SK-N-SH (cell line): ENCODE measurements around the gene CDC42EP3. TPM values are rescaled to one million over a fixed set of nuclear protein-coding genes. Genes with fewer than 3 reads are reported as not detected.

Experiments used
- CTCF ChIA-PET: fragments of 300-600, 350-600 bp; formaldehyde crosslinking; extraction: SDS; loops from one replicate; lab custom pipeline; 2021; lab: Yijun Ruan, JAX
- POLR2A ChIA-PET: fragments of 350-600 bp; sonication (Branson Sonifier 250); formaldehyde crosslinking; extraction: SDS; loops from one replicate; lab custom pipeline; 2020; ENCODE audit warnings: antibody characterized with exemption, inconsistent platforms; lab: Yijun Ruan, JAX
- DNase-seq: peaks from one replicate; pipeline ENCODE4 v3.0.0; 2012
- H2AFZ ChIP-seq: fragments of 200-600 bp; sonication (generic); 2 replicates; pipeline ENCODE4 v1.8.1; 2016; ENCODE audit warnings: antibody characterized with exemption, mild to moderate bottlenecking, low read depth
- H3F3A ChIP-seq: fragments of 200-600 bp; sonication (generic); replicated peaks from 2 replicates; pipeline ENCODE3; 2016; ENCODE audit warnings: antibody characterized with exemption, mild to moderate bottlenecking; ENCODE audit not compliant: insufficient read depth
- H3K27ac ChIP-seq, 2 experiments: fragments of 200-500 bp in 1 of 2; fragments of 200-600 bp in 1 of 2; sonication (Bioruptor generic) in 1 of 2; sonication (generic), shearing (Covaris generic) in 1 of 2; 2 replicates each; pipeline versions ENCODE4 v1.5.1 to v1.6.1; 2014 to 2016; ENCODE audit warnings: low read depth in 2 of 2, inconsistent platforms in 1 of 2, low read length in 1 of 2, mild to moderate bottlenecking in 1 of 2, mixed read lengths in 1 of 2
- H3K27me3 ChIP-seq: fragments of 200-600 bp; sonication (generic), shearing (Covaris generic); 2 replicates; pipeline ENCODE4 v1.6.1; 2016; ENCODE audit warnings: mixed run types; ENCODE audit not compliant: insufficient read depth
- H3K36me3 ChIP-seq, 2 experiments: fragments of 200-500 bp in 1 of 2; fragments of 200-600 bp in 1 of 2; sonication (Bioruptor generic) in 1 of 2; sonication (generic) in 1 of 2; replicated peaks in 1 of 2; 2 replicates each; pipeline versions ENCODE3 to v1.5.1; 2014 to 2016; ENCODE audit warnings: low read length in 1 of 2, mild to moderate bottlenecking in 1 of 2; ENCODE audit not compliant: insufficient read depth in 2 of 2, control insufficient read depth in 1 of 2
- H3K4me1 ChIP-seq, 2 experiments: fragments of 200-500 bp in 1 of 2; fragments of 200-600 bp in 1 of 2; sonication (Bioruptor generic) in 1 of 2; sonication (generic), shearing (Covaris generic) in 1 of 2; 2 replicates each; pipeline versions ENCODE4 v1.5.1 to v1.6.1; 2014 to 2016; ENCODE audit warnings: low read depth in 1 of 2, low read length in 1 of 2, mixed run types in 1 of 2; ENCODE audit not compliant: insufficient read depth in 2 of 2, control insufficient read depth in 1 of 2
- H3K4me2 ChIP-seq: fragments of 200-600 bp; sonication (generic), shearing (Covaris generic); 2 replicates; pipeline ENCODE4 v1.6.1; 2017; ENCODE audit warnings: mixed run types
- H3K4me3 ChIP-seq, 2 experiments: fragments of 200-500 bp in 1 of 2; fragments of 200-600 bp in 1 of 2; sonication (Bioruptor generic) in 1 of 2; sonication (generic), shearing (Covaris generic) in 1 of 2; 2 replicates each; pipeline versions ENCODE4 v1.5.1 to v1.8.1; 2014 to 2016; ENCODE audit warnings: low read depth in 2 of 2, inconsistent platforms in 1 of 2, low read length in 1 of 2, mild to moderate bottlenecking in 1 of 2, mixed read lengths in 1 of 2, moderate library complexity in 1 of 2
- H3K79me2 ChIP-seq: fragments of 200-600 bp; sonication (generic); 2 replicates; pipeline ENCODE4 v1.8.1; 2017; ENCODE audit warnings: mild to moderate bottlenecking; ENCODE audit not compliant: insufficient read depth
- H3K9ac ChIP-seq: fragments of 200-600 bp; sonication (generic); 2 replicates; pipeline ENCODE4 v1.6.1; 2017; ENCODE audit warnings: mixed run types
- H3K9me2 ChIP-seq: fragments of 200-600 bp; sonication (generic); 2 replicates; pipeline ENCODE4 v1.6.1; 2017; ENCODE audit warnings: mixed run types
- H3K9me3 ChIP-seq: fragments of 200-600 bp; sonication (generic); 2 replicates; pipeline ENCODE4 v1.6.1; 2017; ENCODE audit warnings: mixed run types, mild to moderate bottlenecking, moderate library complexity
- H4K20me1 ChIP-seq: fragments of 200-600 bp; sonication (generic); 2 replicates; pipeline ENCODE4 v1.6.1; 2017; ENCODE audit warnings: mild to moderate bottlenecking, mixed run types; ENCODE audit not compliant: insufficient read depth
- ELF1 ChIP-seq: IDR thresholded peaks from 2 replicates; pipeline ENCODE4 v1.4.0; 2012
- EP300 ChIP-seq, 2 experiments: IDR thresholded peaks; 2 replicates each; pipeline versions ENCODE4 v1.4.0 to v1.6.1; 2012; ENCODE audit warnings: borderline replicate concordance in 1 of 2, low read depth in 1 of 2, low read length in 1 of 2
- EZH2phosphoT487 ChIP-seq: fragments of 200-600 bp; sonication (generic); IDR thresholded peaks from 2 replicates; pipeline ENCODE4 v1.6.1; 2017; ENCODE audit warnings: low read depth, mixed run types, mild to moderate bottlenecking, antibody characterized with exemption, moderate library complexity, borderline replicate concordance
- FOXM1 ChIP-seq: IDR thresholded peaks from 2 replicates; pipeline ENCODE4 v1.4.0; 2012; ENCODE audit warnings: low read depth, mild to moderate bottlenecking
- GABPA ChIP-seq: IDR thresholded peaks from 2 replicates; pipeline ENCODE4 v1.4.0; 2012; ENCODE audit warnings: low read depth, mild to moderate bottlenecking
- MAX ChIP-seq: IDR thresholded peaks from 2 replicates; pipeline ENCODE4 v1.4.0; 2012; ENCODE audit warnings: low read depth
- NFIC ChIP-seq: IDR thresholded peaks from 2 replicates; pipeline ENCODE4 v1.4.0; 2012; ENCODE audit warnings: borderline replicate concordance
- RAD21 ChIP-seq: IDR thresholded peaks from 2 replicates; pipeline ENCODE4 v1.6.1; 2012; ENCODE audit warnings: mild to moderate bottlenecking, low read length
- REST ChIP-seq: IDR thresholded peaks from 2 replicates; pipeline ENCODE4 v1.6.1; 2012; ENCODE audit warnings: mild to moderate bottlenecking, low read depth, low read length, moderate library complexity
- RFX5 ChIP-seq: IDR thresholded peaks from 2 replicates; pipeline ENCODE4 v1.6.1; 2012; ENCODE audit warnings: mild to moderate bottlenecking, improper control_type of control experiment, low read length
- RXRA ChIP-seq: IDR thresholded peaks from 2 replicates; pipeline ENCODE4 v1.4.0; 2012; ENCODE audit warnings: low read depth, mild to moderate bottlenecking, borderline replicate concordance
- TCF12 ChIP-seq: IDR thresholded peaks from 2 replicates; pipeline ENCODE4 v1.4.0; 2012
- USF1 ChIP-seq: IDR thresholded peaks from 2 replicates; pipeline ENCODE4 v1.4.0; 2012; ENCODE audit warnings: low read depth, borderline replicate concordance
- YY1 ChIP-seq: IDR thresholded peaks from 2 replicates; pipeline ENCODE4 v1.4.0; 2012; ENCODE audit warnings: low read depth, mild to moderate bottlenecking
- polyA plus RNA-seq, 3 experiments: library from polyadenylated mRNA; depleted of rRNA; stranded (reverse); fragments of >200 nt; gene quantifications; 2 replicates each; pipeline ENCODE4 v1.2.3, GENCODE V29; 2012

Gene CDC42EP3
- polyA plus RNA-seq, 1 of the 3 experiments (the other 2 are of a cell fraction): 87.5 TPM

- TF ChIP-seq USF1: no peak
Measured at GRCh38 chr2:37609782-37610181, 61.7 kb downstream of the CDC42EP3 start (continued).

GRCh38 chr2:37604716-37605115 is 66.7 kb downstream of the CDC42EP3 start:
- Histone ChIP-seq H3K36me3 (peaks cover 0 to 5% of the 10 kb centered on the region in 2 experiments), H4K20me1 (no peaks in the 10 kb centered on the region), H3K9me2 (no peaks in the 10 kb centered on the region; the same call in 1 of the 2 replicates), H3K9me3 (peaks cover 5% of the 10 kb centered on the region; the same call in 1 of the 2 replicates), H3F3A (no peaks in the 10 kb centered on the region), H3K4me3 (no peak overlapping the region), H3K79me2 (no peaks in the 10 kb centered on the region), H3K4me2 (no peak overlapping the region), H2AFZ (no peak overlapping the region), H3K27ac (no peak overlapping the region), H3K9ac (no peak overlapping the region), H3K4me1 (peaks cover 2 to 5% of the 10 kb centered on the region in 2 experiments; a peak in 2 of 4 replicates), H3K27me3 (no peaks in the 10 kb centered on the region)
- ChIA-PET POLR2A (no interaction called here), CTCF (interaction anchor here (0.7 to 3.0 kb wide), 5 partner anchors 12 to 209 kb away, joined by 3 to 7 read pairs (median 4); no protein-coding TSS in a partner anchor)
- peak; percentile 28; the same call in 1 of the 2 replicates for TF ChIP-seq TCF12
- no peak for TF ChIP-seq NFIC
- DNase-seq: no peak

- POLR2A ChIA-PET: no interaction called here
- TF ChIP-seq RAD21: no peak
- TF ChIP-seq TCF12: no peak
- no peak for TF ChIP-seq YY1
- no peak for TF ChIP-seq MAX
- no peak for TF ChIP-seq FOXM1
- TF ChIP-seq EP300 (IDR thresholded peaks at IDR 0.05; ENCODE audit: borderline replicate concordance in 1 of 2, low read depth in 1 of 2, low read length in 1 of 2): no peak
- TF ChIP-seq EZH2phosphoT487: no peak
- TF ChIP-seq REST: no peak
- no peak for TF ChIP-seq GABPA
- TF ChIP-seq ELF1: no peak
- no peak for TF ChIP-seq RXRA
- no peak for TF ChIP-seq RFX5
- TF ChIP-seq, all 33 proteins: peak for 0
- CTCF ChIA-PET: interaction anchor here (0.8 to 1.3 kb wide), 3 partner anchors 8 to 206 kb away, joined by 3 read pairs; no protein-coding TSS in a partner anchor
Measured at GRCh38 chr2:37602702-37603101, 68.7 kb downstream of the CDC42EP3 start.

More at GRCh38 chr2:37602702-37603101, 68.7 kb downstream of the CDC42EP3 start:
- H3F3A ChIP-seq: no peaks in the 10 kb centered on the region
- peaks cover 2 to 5% of the 10 kb centered on the region in 2 experiments; a peak in 1 of 4 replicates for H3K4me1 ChIP-seq
- no peaks in the 10 kb centered on the region; the same call in 1 of the 2 replicates for H3K9me2 ChIP-seq
- no peak for DNase-seq
- H3K27me3 ChIP-seq: no peaks in the 10 kb centered on the region
- H3K4me3 ChIP-seq: no peak overlapping the region
- no peaks in the 10 kb centered on the region for H3K9me3 ChIP-seq
- no peaks in the 10 kb centered on the region for H3K79me2 ChIP-seq
- no peak overlapping the region for H3K4me2 ChIP-seq
- no peak overlapping the region for H3K27ac ChIP-seq
- H3K9ac ChIP-seq: no peak overlapping the region
- H3K36me3 ChIP-seq: no peaks in the 10 kb centered on the region
- H4K20me1 ChIP-seq: no peaks in the 10 kb centered on the region
- no peak overlapping the region for H2AFZ ChIP-seq
